HG03521 (cell line): ENCODE data around the gene BTBD3.
A peak's percentile ranks its signal among the peaks of the same experiment; 100 is the strongest.

Source experiments
- ATAC-seq: cut with Tn5 transposase; IDR thresholded peaks from one replicate; pipeline ENCODE4 v1.9.1; 2021; ENCODE audit warnings: mild to moderate bottlenecking, moderate library complexity; ENCODE audit not compliant: unreplicated experiment

The BTBD3 gene

DNA sequence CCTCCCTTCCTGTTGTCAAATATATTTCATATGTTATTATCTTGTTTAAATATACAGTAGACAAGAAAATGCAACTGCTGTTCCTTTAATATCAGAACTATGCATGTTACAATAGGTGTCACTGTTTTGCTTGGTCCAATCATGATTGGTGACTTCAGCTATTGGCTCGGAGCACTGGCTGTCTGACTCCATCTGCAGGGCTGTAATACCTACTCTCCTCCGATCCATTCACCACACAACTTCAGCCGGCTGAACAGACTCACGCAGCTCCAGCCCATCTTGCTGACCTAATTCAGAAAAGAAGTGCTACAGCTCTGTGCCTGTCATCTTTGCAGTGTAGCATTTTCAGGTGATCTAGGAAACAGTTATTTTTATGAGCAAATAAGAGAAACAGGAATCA, at the start of gene BTBD3:
TSS of gene BTBD3 (plus strand) at position 231 of the 400 bp plus-strand sequence. CDS start 383 bp downstream, outside the sequence.
- peak; percentile 91 for ATAC-seq

- no peak for ATAC-seq
Measured at GRCh38 chr20:11869641-11870040, 48.1 kb upstream of the BTBD3 start.

DNA sequence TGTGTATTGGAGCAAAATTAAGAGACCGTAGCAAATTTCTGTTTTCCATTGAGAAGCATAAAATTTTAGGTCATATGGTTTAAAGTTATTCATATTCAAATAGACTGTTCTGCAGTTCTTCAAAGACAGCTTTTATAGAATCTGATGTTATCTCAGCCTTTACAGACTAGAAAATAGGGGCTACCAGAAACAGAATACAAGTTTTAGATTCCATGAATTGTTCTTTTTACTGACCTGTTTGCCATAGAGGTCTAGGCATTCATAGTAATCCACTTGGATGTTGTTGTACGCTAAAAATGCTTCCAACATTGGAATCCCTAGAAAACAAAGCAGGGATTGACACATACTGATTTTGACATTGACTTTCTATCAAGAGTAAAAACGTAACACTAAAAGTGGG, 47.3 kb upstream of the BTBD3 start:
- no peak for ATAC-seq

- no peak for ATAC-seq
Measured at GRCh38 chr20:11876555-11876954, 41.1 kb upstream of the BTBD3 start.

DNA sequence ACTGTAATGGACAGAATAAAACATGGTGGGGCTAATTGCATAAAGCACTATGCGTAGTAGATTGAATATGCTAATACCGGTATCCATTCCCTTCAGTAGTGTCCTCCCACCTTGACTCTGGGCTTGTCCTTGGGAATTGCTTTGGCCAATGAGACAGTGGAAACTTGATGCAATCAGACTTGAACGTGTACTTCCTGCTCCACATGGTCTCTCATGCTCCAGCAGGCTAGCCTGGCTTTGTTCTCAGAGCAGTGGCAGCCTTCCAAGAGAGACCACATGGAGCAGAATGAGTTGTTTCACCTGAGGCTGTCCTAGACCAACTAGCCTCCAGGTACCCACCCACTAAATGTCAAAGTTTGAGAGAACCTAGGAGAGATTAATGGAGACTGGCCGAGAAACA, 37.0 kb upstream of the BTBD3 start:
- ATAC-seq = no peak

- no peak for ATAC-seq
Measured at GRCh38 chr20:11881449-11881848, 36.2 kb upstream of the BTBD3 start.

DNA sequence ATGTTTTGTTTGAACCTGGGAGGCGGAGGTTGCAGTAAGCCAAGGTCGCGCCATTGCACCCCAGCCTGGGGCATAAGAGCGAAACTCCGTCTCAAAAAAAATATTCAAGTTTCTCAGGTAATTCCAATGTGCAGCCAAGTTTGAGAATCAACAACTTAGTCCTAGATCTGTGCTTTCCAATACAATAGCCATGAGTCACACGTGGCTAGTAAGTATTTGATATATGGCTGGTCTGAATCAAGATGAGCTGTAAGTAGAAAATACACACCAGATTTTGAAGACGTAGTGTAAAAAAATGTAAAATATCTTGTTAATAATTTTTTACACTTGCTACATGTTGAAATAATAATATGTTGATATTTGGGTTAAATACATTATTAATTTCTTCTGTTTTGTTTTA, 35.0 kb upstream of the BTBD3 start:
- ATAC-seq = no peak

DNA sequence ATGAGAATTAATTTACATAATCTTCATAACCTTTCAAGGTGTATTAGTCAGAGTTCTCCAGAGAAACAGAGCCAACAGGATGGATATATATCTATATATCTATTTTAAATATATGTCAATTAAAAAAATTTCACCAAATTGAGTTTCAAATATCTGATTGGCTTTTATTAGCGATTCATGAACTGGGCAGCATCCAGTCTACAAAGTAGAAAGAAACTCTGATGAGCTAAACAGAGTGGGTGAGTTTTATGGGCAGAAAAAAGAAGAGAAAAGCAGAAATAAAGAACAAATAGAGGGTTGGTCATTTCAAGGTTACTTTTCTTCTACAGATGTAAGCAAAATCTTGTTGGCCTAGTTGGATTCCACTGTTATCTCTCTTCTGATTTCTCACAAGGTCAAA, 29.0 kb upstream of the BTBD3 start:
- ATAC-seq = no peak

DNA sequence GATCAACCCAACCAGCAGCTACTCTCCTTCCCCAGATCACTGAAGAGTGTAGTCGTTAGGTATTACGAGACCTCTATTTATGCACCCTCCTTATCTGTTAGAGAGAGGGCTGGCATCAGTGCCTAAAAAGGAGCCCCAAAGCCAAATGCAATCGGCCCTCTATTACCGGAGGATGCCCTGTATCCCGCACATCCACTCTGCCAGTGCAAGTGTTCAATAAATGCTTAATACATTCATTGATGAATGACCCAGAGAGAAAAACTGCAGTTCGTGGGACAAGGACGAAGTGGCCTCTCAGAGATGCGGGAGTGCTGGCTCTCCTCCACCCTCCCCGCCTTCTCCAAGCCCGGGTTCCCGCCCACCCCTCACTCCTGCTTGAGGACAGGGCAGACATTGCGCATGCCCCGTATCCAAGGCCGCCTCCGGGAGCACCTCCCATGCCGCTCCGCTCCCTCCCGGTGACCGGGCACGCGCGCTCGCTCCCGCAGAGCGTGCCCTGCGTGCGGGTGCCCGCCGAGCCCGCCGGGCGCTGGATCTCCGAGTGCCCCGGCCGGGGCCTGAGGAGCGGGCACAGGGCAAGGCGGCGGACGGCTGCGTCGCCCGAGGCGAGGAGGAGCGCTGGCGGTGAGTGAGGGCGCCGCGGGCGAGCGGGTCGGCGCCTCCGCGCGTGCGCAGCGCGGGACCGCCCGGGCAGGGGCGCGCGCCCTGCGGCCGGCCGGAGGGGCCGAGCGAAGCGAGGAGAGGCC, 27.2 kb upstream of the BTBD3 start:
- ATAC-seq = peak; percentile 61

DNA sequence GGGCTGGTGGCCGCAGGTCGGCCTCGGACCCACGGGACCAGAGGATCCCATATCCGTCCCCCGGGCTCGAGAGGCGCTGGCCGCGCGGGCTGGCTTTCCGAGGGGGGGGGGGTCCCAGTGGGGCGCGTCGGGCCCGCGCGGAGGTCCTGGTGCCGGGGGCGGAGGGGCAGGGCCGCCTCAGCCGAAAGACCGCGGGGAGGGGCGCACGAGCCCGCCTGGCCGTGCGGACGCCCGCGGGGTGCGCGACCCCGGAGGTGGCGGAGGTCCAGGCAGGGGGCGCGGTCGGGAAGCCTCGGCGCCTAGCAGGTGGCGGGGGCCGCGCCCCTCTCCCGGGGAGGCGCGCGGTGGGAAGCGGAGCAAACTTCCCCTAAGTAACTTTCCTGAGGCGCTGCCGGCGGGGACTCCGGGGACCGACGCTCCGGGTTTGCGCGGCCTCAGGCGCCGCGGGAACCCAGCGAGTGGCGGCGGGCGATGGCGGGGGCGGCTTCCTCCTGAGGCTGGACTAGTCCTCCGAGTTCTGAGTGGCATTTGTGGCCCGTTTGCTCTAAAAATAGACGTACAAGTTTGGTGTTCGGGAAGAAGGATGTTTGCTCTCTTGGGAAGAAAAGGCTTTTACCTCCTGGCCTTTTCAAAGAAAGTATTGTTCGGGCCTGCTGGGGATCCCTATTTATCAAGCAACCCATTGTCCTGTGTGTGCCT, 26.5 kb upstream of the BTBD3 start:
- peak; percentile 33 for ATAC-seq

- ATAC-seq = peak; percentile 46
Measured at GRCh38 chr20:11891776-11892545, 25.7 kb upstream of the BTBD3 start.

DNA sequence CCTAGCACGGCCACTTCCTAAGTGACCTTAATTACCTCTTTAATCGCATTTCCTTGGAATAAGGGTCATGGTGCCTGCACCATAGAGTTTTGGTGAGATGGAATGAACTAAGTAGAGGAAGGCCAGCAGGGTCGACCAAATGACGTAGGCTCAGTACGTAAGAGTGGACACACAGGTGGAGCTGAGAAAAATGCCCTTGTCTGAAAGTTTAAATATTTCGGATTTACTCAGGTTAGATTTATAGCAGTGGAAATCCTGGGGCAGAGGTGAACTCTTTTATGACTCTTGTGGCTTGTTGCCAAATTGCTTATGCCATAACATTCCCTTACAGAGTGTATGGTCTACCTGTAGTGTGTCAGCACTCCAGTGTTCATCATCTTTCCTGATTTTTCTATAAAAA, 23.6 kb upstream of the BTBD3 start:
- no peak for ATAC-seq

GRCh38 chr20:11895861-11896387, 21.8 kb upstream of the BTBD3 start:
- ATAC-seq = no peak

GRCh38 chr20:11901127-11901526, 16.6 kb upstream of the BTBD3 start:
- no peak for ATAC-seq

DNA sequence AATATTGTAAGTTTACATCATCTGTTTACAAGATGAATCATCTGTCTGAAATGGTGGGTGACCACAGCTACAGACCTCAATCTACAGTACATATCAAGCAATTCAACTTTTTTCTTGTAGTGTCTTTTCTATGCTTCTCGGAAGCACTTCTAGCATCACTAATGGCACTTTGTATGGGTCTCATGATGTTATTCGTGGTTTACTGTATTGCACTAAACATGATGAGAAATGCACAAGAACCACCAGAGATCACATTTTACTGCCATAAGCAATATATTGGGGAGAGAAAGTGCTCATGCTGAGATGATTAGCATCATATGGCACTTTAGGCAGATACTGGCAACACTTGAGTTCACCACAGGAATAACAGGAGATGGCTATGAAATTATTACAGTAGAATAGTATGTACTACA, 15.4 kb upstream of the BTBD3 start:
- ATAC-seq = no peak

DNA sequence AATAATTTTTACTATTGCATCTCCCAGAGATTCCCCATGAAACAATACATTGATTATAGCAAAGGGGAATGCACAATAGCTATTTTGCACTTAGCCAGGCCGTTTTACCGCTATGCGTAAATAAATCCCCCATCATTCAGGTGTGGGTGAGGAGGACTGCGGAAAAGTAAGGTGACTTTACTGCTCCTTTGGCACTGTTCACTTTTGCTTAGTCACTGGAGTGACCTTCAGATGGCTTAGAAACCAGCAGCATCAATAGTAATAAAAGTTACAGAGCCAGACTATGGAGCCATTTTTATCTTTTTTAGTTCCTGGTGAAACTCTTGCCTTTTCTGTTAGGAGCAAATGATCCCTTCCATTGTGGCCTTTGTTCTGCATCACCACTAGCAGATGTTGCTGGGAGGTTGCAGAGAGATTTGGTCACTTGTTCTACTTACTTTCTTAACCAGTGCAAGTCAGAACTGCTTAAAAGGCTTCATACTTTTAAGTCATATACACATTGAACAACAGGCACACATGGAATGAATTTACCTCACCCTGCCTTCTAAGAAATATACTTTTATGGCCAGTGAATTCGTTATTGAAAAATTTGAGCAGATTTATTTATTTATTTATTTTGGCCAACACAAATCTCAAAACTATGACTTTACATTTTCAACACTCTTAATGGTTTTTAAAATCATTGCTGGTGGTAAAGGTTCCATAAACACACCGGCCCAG, 12.1 kb upstream of the BTBD3 start:
- ATAC-seq = no peak

DNA sequence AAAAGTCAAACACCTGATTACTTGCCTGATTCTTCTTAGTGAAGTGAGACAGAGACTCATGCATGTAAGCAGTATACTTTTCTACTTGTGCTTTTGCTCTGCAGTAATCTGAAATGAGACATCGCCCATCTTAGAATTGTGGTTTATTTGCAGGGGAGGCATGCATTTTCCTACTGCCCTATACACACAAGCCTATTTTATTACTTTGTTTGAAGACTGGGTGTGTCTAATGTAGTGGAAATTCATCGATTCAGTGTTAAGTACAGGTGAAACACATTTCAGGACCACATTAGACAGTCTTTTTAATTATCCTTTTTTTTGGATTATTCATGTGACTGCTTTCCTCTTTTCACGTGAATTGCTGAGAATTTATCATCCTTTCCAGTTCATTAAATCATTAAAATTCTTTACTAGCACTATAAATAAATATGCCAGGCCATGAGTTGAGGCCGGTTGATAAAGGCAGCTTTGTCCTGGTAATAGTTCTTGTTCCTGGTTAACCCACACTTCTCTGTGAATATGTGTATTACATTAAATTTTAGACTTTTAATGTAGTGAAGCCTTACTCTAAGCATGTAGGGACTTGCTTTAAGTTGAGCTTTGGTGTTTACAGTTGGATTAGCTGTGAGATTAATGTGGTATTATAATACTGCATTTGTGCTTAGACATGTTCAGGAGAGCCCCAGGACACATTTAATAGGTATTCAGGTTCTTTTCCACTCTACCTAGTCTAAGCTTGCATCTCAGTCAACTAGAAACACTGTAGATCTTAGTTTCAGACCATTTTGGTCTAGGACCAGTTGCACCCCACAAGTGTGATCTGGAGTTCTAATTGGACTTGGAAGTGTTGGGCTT, 10.8 kb upstream of the BTBD3 start:
- ATAC-seq = no peak

DNA sequence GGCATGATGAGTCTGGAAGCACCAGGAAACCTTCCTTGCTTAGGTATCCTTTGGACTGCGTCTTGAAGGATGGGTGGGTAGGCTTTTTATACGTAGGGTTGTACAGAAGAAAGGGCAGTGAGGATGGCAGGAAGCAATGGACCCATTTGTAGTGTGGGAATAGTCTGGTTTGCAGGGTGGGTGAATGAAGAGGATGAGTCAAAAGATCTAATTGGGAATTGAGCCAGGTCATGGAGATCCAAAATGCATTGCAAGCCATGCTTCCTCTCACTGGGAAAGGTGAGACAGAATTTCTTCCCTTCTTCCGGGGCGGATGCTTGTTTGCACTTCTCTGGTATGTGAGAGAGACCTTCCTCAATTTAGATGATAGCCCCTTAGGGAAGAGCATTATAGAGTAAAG, 10.1 kb upstream of the BTBD3 start:
- no peak for ATAC-seq

DNA sequence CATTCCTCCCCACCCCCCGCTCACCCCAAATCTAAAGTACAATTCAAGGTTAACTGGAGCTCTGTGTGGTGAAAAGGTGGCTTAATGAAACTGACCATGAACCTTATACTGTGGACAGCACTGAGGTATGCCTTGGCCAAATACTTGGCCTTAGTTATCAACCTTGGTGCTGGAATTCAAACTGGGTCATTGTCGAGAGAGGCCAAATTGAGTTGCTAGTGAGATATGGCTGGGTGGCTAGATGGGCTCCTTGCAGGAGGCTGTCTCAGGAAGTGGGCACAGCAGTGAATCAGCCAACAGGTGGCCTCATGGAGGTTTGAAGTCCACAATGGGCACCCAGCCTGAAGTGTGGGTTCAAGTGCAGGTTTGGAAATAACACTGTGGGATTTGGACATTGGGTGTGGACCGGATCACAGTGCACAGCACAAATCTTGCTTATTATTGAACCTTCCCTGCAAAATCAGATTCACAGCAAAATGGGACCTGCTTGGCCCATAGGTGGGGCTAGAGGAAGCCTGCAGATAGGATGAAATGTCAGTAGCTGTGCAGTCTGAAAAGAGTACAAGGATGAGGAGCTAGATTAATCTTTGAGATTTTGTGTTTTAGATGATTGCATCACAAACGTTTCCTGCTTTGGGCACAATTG, 5.6 kb upstream of the BTBD3 start:
- no peak for ATAC-seq
